Measurements from ENCODE around the gene RAP1GAP2.

RAP1GAP2 gene

DNA sequence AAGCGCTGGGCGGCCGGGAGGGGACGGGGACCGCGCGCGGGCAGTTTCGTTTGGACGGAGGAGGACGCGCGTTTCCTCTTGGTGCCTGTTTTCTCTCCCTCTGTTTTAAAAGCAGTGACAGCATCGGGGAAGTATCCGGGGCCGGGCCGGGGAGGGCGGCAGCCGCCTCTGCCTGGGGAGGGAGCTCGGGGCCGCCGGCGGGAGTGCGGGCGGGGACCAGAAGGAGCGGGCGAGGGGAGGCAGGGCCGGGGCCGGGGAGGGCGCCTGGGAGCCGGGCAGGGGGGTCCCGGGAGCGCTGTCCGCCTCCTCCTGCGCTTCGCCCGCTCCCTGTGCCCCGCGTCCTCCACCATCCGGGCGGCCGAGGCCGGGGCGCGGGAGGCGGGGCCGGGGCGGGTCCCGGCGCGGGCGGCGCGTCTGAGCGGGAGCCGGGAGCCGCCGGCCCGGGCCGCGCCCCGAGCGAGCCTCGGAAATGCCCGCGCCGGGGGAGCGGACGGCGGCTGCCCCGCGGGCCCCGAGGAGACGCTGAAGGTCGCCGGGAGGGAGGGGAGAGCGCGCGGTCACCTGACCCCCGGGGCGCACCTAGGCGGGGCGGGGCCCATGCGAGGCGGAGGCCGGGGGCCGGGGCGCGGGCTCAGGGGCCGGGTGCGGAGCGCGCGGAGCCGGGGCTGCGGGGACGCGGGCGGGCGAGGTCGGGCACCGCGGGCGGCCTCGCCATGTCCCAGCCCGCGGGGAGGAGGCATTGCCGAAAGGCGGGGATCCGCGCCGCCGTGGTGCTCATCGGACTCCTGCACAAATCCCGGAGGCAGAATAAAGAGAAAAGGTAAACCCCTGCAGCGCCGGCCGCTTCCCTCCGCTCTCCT is 57.3 kb downstream of the RAP1GAP2 start:
- Histone ChIP-seq H3K9me3 (ENCODE audit: low read length) (no peaks in the 10 kb centered on the region), H2AFZ (ENCODE audit: low read length) (no peak overlapping the region), H3K4me2 (ENCODE audit: low read length) (no peak overlapping the region), H3K9ac (ENCODE audit: low read length) (no peak overlapping the region), H3K79me2 (ENCODE audit: insufficient read depth, low read length) (no peaks in the 10 kb centered on the region), H3K27me3 (ENCODE audit: insufficient read depth, low read length) (no peaks in the 10 kb centered on the region), H3K27ac (ENCODE audit: low read depth, low read length, poor library complexity, severe bottlenecking) (no peak overlapping the region), H3F3A (ENCODE audit: insufficient read depth, low read length) (no peaks in the 10 kb centered on the region), H4K20me1 (ENCODE audit: insufficient read depth, low read length) (no peaks in the 10 kb centered on the region), H3K36me3 (ENCODE audit: insufficient read depth, low read length) (no peaks in the 10 kb centered on the region), H3K9me2 (ENCODE audit: low read depth, low read length) (no peaks in the 10 kb centered on the region), H3K4me3 (ENCODE audit: low read depth, low read length, poor library complexity, severe bottlenecking) (no peak overlapping the region), H3K4me1 (ENCODE audit: insufficient read depth, low read length, severe bottlenecking) (no peaks in the 10 kb centered on the region)
- TF ChIP-seq CTCF (IDR thresholded peaks at IDR 0.05; ENCODE audit: low read length): no peak
- TF ChIP-seq EZH2 (IDR thresholded peaks at IDR 0.05; ENCODE audit: borderline replicate concordance, low read length): no peak

DNA sequence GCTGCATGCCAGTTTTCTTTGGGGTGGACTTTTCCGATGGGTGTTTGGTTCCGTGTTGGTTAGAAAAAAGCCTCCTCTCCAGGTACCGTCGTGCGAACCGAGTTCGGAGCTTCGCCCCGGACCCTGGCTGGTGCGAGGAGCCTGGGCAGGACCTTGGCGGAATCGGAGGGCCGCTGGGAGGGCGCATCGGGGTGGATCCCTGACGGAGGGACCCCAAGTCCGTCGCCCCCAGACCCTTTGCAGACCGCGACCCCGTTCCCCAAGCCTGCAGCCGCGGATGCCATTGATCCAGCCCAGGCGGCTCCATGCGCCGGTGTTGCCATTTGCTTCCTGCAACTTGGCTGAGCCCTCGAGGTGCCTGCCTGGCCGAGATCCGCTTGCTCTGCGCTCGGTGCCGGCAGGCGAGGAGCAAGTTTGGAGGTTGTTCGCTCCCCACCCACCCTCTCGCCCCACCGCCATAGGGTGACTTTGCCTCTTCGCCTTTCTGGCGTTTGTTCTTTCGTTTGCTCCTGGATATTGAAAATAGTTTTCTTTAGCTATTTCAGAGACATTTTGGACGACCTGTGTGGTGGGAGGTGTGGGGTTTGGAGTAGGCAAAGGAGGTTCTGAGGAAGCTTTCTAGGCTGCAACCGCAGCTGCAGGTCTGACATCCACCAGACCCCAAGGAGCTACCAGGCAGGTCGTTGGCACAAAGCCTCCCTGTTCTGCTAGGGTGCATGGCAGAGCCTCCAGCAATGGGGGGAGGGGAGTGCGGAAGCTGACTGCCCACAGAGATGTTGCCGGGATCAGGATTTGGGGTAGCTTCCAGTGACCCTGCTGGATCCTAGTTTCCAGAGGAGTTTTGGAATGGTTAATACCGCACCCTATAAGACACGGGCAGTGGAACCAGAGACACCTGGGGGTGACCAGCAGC is 58.2 kb downstream of the RAP1GAP2 start:
- Histone ChIP-seq H3K27ac (ENCODE audit: low read depth, low read length, poor library complexity, severe bottlenecking) (no peak overlapping the region), H3K79me2 (ENCODE audit: insufficient read depth, low read length) (no peaks in the 10 kb centered on the region), H3K4me1 (ENCODE audit: insufficient read depth, low read length, severe bottlenecking) (no peaks in the 10 kb centered on the region), H3K4me2 (ENCODE audit: low read length) (no peak overlapping the region), H3K36me3 (ENCODE audit: insufficient read depth, low read length) (no peaks in the 10 kb centered on the region), H3F3A (ENCODE audit: insufficient read depth, low read length) (no peaks in the 10 kb centered on the region), H3K9ac (ENCODE audit: low read length) (no peak overlapping the region), H3K4me3 (ENCODE audit: low read depth, low read length, poor library complexity, severe bottlenecking) (no peak overlapping the region), H4K20me1 (ENCODE audit: insufficient read depth, low read length) (no peaks in the 10 kb centered on the region), H3K27me3 (ENCODE audit: insufficient read depth, low read length) (no peaks in the 10 kb centered on the region), H2AFZ (ENCODE audit: low read length) (no peak overlapping the region), H3K9me2 (ENCODE audit: low read depth, low read length) (no peaks in the 10 kb centered on the region), H3K9me3 (ENCODE audit: low read length) (no peaks in the 10 kb centered on the region)
- TF ChIP-seq CTCF (IDR thresholded peaks at IDR 0.05; ENCODE audit: low read length): no peak
- no peak for TF ChIP-seq EZH2 (IDR thresholded peaks at IDR 0.05; ENCODE audit: borderline replicate concordance, low read length)

DNA sequence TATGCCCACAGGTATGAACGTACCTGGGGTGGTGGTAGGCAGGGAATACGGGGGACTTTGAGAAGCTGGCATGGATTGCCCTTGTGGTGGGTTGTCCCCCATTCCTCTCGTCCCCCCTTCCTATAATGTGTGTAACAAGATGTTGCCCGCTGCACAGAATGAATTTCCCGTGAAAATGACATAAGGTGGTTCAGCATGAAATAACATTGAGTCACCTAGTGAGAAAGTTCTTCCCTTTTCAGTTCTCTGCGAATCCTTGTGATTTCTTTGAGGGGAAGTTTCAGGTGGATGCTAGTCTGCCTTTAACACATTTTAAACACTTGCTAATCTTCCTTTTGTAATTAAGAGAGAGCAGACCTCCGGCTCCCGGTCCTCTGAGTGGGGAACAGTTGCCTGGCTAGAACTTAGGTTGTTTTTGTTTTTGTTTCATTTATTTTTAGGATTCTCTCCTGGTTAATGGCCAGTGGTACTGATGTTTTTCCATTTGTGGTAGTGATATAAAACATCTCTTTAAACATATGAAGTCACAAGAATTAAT is 58.9 kb downstream of the RAP1GAP2 start:
- H3K9ac ChIP-seq (ENCODE audit: low read length): no peak overlapping the region
- H3K9me2 ChIP-seq (ENCODE audit: low read depth, low read length): no peaks in the 10 kb centered on the region
- H3K27ac ChIP-seq (ENCODE audit: low read depth, low read length, poor library complexity, severe bottlenecking): no peak overlapping the region
- H3F3A ChIP-seq (ENCODE audit: insufficient read depth, low read length): no peaks in the 10 kb centered on the region
- H3K9me3 ChIP-seq (ENCODE audit: low read length): no peaks in the 10 kb centered on the region
- H2AFZ ChIP-seq (ENCODE audit: low read length): no peak overlapping the region
- TF ChIP-seq EZH2 (IDR thresholded peaks at IDR 0.05; ENCODE audit: borderline replicate concordance, low read length) (no peak), CTCF (IDR thresholded peaks at IDR 0.05; ENCODE audit: low read length) (no peak)
- H3K4me3 ChIP-seq (ENCODE audit: low read depth, low read length, poor library complexity, severe bottlenecking): no peak overlapping the region
- no peaks in the 10 kb centered on the region for H3K79me2 ChIP-seq (ENCODE audit: insufficient read depth, low read length)
- H4K20me1 ChIP-seq (ENCODE audit: insufficient read depth, low read length): no peaks in the 10 kb centered on the region
- no peaks in the 10 kb centered on the region; the same call in 1 of the 2 replicates for H3K27me3 ChIP-seq (ENCODE audit: insufficient read depth, low read length)
- H3K36me3 ChIP-seq (ENCODE audit: insufficient read depth, low read length): no peaks in the 10 kb centered on the region
- H3K4me2 ChIP-seq (ENCODE audit: low read length): no peak overlapping the region
- no peaks in the 10 kb centered on the region for H3K4me1 ChIP-seq (ENCODE audit: insufficient read depth, low read length, severe bottlenecking)

Measured in OCI-LY1 (cell line).